KMS-11 (cell line): ENCODE results near the gene CNNM2.
"Not testable (repeated sequence)": the region's sequence is repeated elsewhere in the genome, so short reads cannot be mapped to it uniquely, and the experiment has no call there.

Experiments
- H2AFZ ChIP-seq: fragments of 200-600 bp; sonication (generic); 2 replicates; pipeline ENCODE4 v1.6.1; 2016; ENCODE audit warnings: antibody characterized with exemption, mixed run types, low read depth
- H3K27ac ChIP-seq: fragments of 200-600 bp; sonication (generic); 2 replicates; pipeline ENCODE4 v1.6.1; 2016; ENCODE audit warnings: mild to moderate bottlenecking, mixed run types
- H3K27me3 ChIP-seq: fragments of 200-600 bp; sonication (generic); 2 replicates; pipeline ENCODE4 v1.6.1; 2017; ENCODE audit warnings: mild to moderate bottlenecking, low read depth, mixed run types, moderate library complexity; ENCODE audit not compliant: insufficient read depth
- H3K36me3 ChIP-seq: fragments of 200-600 bp; sonication (generic); 2 replicates; pipeline ENCODE4 v1.6.1; 2017; ENCODE audit warnings: mild to moderate bottlenecking, mixed run types; ENCODE audit not compliant: insufficient read depth
- H3K4me1 ChIP-seq: fragments of 200-600 bp; sonication (generic); 2 replicates; pipeline ENCODE4 v1.6.1; 2016; ENCODE audit warnings: mild to moderate bottlenecking, low read depth, mixed run types; ENCODE audit not compliant: poor library complexity, severe bottlenecking
- H3K4me2 ChIP-seq: fragments of 200-600 bp; sonication (generic); 2 replicates; pipeline ENCODE4 v1.7.0; 2016; ENCODE audit warnings: mild to moderate bottlenecking, mixed run types
- H3K4me3 ChIP-seq: fragments of 200-600 bp; sonication (generic); IDR thresholded peaks from 2 replicates; pipeline ENCODE4 v1.6.1; 2017; ENCODE audit warnings: low read depth, low read length, mixed read lengths; ENCODE audit not compliant: insufficient read depth
- H3K79me2 ChIP-seq: fragments of 200-600 bp; sonication (generic); 2 replicates; pipeline ENCODE4 v1.6.1; 2016; ENCODE audit warnings: low read depth, mixed run types; ENCODE audit not compliant: insufficient read depth
- H3K9ac ChIP-seq: fragments of 200-600 bp; sonication (generic); 2 replicates; pipeline ENCODE4 v1.6.1; 2016; ENCODE audit warnings: mild to moderate bottlenecking, mixed run types
- H4K20me1 ChIP-seq: fragments of 200-600 bp; sonication (generic); 2 replicates; pipeline ENCODE4 v1.6.1; 2016; ENCODE audit warnings: mild to moderate bottlenecking, mixed run types; ENCODE audit not compliant: insufficient read depth
- CTCF ChIP-seq: fragments of 200-600 bp; sonication (generic); conservative IDR thresholded peaks from 2 replicates; pipeline ENCODE4 v1.6.1; 2017; ENCODE audit warnings: low read depth, mild to moderate bottlenecking, antibody characterized with exemption, low read length, moderate library complexity, mixed read lengths

CNNM2 gene

DNA sequence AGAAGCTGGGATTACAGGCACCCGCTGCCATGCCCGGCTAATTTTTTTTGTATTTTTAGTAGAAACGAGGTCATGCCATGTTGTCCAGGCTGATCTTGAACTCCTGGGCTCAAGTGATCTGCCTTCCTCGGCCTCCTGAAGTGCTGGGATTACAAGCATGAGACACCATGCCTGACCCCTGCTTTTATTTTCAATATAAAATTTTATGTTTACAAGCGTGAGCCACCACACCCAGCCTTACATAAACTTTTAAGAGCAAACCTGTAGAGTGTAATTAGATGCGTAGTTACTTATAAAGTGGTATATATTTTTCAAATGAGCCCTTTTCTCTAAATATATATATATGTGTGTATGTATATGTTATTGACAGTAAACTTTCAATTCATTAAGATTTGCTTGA, 8.7 kb downstream of the CNNM2 start:
- Histone ChIP-seq H3K4me3 (no peak overlapping the region), H3K79me2 (no peaks in the 10 kb centered on the region; the same call in 1 of the 2 replicates), H2AFZ (no peak overlapping the region), H3K27ac (no peak overlapping the region), H3K9ac (no peak overlapping the region), H4K20me1 (no peaks in the 10 kb centered on the region), H3K27me3 (no peaks in the 10 kb centered on the region), H3K36me3 (no peaks in the 10 kb centered on the region), H3K4me2 (no peak overlapping the region), H3K4me1 (peaks cover 11% of the 10 kb centered on the region)
- no peak for TF ChIP-seq CTCF

DNA sequence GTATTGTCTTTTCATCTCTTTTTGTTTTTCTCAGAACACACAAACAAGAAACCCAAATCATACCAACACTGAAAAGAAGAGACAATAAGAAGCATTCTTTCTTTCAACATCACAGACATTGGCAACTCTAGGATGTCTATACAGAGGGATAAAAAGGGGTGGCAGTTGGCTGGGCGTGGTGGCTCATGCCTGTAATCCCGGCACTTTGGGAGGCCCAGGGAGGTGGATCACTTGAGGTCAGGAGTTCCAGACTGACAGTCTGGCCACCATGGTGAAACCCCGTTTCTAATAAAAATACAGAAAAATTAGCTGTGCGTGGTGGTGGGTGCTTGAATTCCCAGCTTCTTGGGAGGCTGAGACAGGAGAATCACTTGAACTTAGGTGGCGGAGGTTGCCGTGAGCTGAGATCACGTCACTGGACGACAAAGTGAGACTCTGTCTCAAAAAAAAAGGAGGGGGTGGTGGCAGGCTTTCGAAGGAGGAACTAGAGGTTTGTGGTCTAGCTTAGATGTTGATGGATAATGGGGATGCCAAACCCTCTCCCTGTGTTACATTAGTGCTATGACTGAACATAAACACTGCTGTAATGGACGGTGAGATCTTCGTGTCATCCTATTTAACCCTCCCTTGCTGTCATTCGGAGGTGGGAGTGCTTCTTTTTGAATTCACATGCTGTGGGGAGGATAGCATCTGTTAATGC, 9.4 kb downstream of the CNNM2 start:
- no peak for TF ChIP-seq CTCF
- H3K4me1 ChIP-seq, result peaks cover 11% of the 10 kb centered on the region
- H3K27me3 ChIP-seq, result no peaks in the 10 kb centered on the region
- no peaks in the 10 kb centered on the region for H4K20me1 ChIP-seq
- H3K36me3 ChIP-seq, result no peaks in the 10 kb centered on the region
- no peaks in the 10 kb centered on the region; the same call in 1 of the 2 replicates for H3K79me2 ChIP-seq
- no peak overlapping the region for H3K4me2 ChIP-seq
- H3K9ac ChIP-seq, result no peak overlapping the region
- no peak overlapping the region for H3K4me3 ChIP-seq
- H2AFZ ChIP-seq, result no peak overlapping the region
- H3K27ac ChIP-seq, result no peak overlapping the region

GRCh38 chr10:102928442-102928841, 10.3 kb downstream of the CNNM2 start:
- H3K4me1 ChIP-seq, H3K4me3 ChIP-seq, H3K79me2 ChIP-seq, H3K27me3 ChIP-seq, H2AFZ ChIP-seq, H3K4me2 ChIP-seq, H3K9ac ChIP-seq, H4K20me1 ChIP-seq, H3K27ac ChIP-seq, H3K36me3 ChIP-seq: not testable (repeated sequence)

DNA sequence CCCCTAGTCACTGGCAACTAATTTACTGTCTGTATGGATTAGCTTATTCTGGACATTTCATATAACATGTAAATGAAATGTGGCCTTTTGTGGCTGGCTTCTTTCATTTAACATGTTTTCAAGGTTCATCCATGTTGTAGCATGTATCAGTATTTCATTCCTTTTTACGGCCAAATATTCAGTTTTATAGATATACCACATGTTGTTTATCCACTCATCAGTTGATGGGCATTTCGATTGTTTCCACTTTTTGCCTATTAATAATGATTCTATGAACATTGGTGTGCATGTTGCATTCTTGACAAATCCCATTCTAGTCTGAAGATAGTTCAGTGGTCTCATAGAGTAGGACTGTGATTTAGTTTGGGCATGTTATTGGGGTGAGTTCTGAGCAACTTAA, 12.6 kb downstream of the CNNM2 start:
- peaks cover under 1% of the 10 kb centered on the region for H3K4me1 ChIP-seq
- no peaks in the 10 kb centered on the region for H3K79me2 ChIP-seq
- H2AFZ ChIP-seq, result no peak overlapping the region
- no peaks in the 10 kb centered on the region for H3K36me3 ChIP-seq
- H3K27me3 ChIP-seq, result no peaks in the 10 kb centered on the region
- no peak overlapping the region for H3K27ac ChIP-seq
- H3K4me3 ChIP-seq, result no peak overlapping the region
- no peak overlapping the region for H3K4me2 ChIP-seq
- TF ChIP-seq CTCF, result no peak
- H3K9ac ChIP-seq, result no peak overlapping the region
- H4K20me1 ChIP-seq, result no peaks in the 10 kb centered on the region

DNA sequence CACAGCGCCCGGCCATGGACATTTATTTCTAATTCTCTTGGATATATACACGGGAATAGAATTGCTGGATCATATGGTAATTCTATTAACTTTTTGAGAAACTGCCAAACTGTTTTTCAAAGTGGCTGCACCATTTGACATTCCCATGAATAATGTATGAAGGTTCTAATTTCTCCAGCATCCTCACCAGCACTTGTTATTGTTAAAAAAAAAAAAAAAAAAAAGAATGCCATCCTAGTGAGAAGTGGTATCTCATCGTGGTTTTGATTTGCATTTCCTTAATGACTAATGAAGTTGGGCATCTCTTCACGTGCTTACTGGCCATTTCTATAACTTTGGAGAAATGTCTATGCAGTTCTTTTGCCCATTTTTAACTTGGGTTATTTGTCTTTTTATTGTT, 13.5 kb downstream of the CNNM2 start:
- Histone ChIP-seq H3K4me1 (peaks cover 7% of the 10 kb centered on the region), H3K79me2 (no peaks in the 10 kb centered on the region), H4K20me1 (no peaks in the 10 kb centered on the region), H3K27ac (no peak overlapping the region), H3K4me2 (no peak overlapping the region), H3K36me3 (no peaks in the 10 kb centered on the region), H3K4me3 (no peak overlapping the region), H2AFZ (no peak overlapping the region), H3K27me3 (no peaks in the 10 kb centered on the region), H3K9ac (no peak overlapping the region)
- TF ChIP-seq CTCF, result no peak
